Body of pancreas (tissue), 4 donors: Measurements from ENCODE around the gene OR4D1.

Source experiments
- CTCF ChIP-seq, 7 experiments: fragments of 450-650 bp in 4 of 7; fragments of 200-600 bp in 3 of 7; sonication (generic) in 3 of 7; IDR thresholded peaks; one replicate each; pipeline ENCODE4 v1.5.1; 2016 to 2019; ENCODE audit warnings: antibody characterized with exemption in 7 of 7
- POLR2A ChIP-seq, 3 donors: fragments of 450-650 bp; IDR thresholded peaks; one replicate each; pipeline ENCODE4 v1.6.1; 2016; ENCODE audit warnings: antibody characterized with exemption in 3 of 3, mild to moderate bottlenecking in 2 of 3

- TF ChIP-seq POLR2A (IDR thresholded peaks at IDR 0.05) (no peak), CTCF (IDR thresholded peaks at IDR 0.05) (no peak)
Observed at GRCh38 chr17:58183514-58183913, 35.3 kb downstream of the OR4D1 start.
